A673 (cell line): Measurements from ENCODE around the gene AEN.

ENCODE experiments used
- EZH2 ChIP-seq: fragments of 200-600 bp; sonication (generic); IDR thresholded peaks from 2 replicates; pipeline ENCODE4 v1.6.1; 2017; ENCODE audit warnings: borderline replicate concordance, low read depth, mild to moderate bottlenecking, mixed read lengths, antibody characterized with exemption, low read length; ENCODE audit not compliant: poor library complexity, severe bottlenecking
- TF ChIP-seq, protein P1 (sequence below): fragments of 300-800, 200-600 bp; sonication (generic); conservative IDR thresholded peaks from 2 replicates; pipeline ENCODE4 v1.5.1; 2017; ENCODE audit warnings: low read depth, mild to moderate bottlenecking, antibody characterized with exemption, low read length, moderate library complexity, mixed read lengths

DNA sequence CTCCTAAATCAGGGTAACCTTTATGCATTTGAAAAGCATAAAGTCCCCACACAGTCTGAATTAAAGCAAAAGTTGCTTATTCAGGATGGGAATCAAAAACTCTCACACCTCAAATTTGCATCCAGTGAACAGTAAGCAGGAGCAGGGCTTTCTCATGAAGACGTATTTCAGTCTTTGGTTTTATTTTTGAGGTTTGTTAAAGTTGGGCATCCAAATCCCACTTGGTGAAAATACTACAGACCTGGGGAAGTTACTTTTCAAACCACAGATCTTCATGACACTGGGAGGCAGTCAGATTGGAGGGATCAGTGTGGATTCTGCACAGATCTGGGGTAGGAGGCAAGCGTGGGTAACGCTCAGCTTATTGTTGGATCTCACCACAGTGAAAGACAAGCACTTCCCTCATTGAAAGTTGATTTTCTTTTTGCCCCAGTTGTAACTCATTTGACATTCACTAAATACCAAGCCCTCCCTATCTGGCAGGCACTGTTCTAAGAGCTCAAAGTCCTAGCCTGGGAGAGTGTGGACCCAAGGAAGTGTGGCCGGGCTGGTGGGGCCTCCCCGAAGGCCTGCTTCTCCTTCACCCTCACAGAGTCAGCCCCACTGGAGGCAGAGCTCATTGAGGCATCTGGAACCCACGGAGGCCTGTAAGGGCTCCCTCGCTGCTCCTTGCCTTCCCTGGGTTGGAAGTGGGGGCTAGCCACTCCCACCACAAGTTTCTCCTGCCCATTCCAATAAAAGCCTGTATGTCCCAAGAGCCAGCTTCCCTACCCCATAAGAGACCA lies 16.9 kb downstream of the AEN start:
- TF ChIP-seq, protein P1, sequence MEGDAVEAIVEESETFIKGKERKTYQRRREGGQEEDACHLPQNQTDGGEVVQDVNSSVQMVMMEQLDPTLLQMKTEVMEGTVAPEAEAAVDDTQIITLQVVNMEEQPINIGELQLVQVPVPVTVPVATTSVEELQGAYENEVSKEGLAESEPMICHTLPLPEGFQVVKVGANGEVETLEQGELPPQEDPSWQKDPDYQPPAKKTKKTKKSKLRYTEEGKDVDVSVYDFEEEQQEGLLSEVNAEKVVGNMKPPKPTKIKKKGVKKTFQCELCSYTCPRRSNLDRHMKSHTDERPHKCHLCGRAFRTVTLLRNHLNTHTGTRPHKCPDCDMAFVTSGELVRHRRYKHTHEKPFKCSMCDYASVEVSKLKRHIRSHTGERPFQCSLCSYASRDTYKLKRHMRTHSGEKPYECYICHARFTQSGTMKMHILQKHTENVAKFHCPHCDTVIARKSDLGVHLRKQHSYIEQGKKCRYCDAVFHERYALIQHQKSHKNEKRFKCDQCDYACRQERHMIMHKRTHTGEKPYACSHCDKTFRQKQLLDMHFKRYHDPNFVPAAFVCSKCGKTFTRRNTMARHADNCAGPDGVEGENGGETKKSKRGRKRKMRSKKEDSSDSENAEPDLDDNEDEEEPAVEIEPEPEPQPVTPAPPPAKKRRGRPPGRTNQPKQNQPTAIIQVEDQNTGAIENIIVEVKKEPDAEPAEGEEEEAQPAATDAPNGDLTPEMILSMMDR, result no peak
- TF ChIP-seq EZH2, result no peak
